ENCODE results near the gene SMURF2.

DNA sequence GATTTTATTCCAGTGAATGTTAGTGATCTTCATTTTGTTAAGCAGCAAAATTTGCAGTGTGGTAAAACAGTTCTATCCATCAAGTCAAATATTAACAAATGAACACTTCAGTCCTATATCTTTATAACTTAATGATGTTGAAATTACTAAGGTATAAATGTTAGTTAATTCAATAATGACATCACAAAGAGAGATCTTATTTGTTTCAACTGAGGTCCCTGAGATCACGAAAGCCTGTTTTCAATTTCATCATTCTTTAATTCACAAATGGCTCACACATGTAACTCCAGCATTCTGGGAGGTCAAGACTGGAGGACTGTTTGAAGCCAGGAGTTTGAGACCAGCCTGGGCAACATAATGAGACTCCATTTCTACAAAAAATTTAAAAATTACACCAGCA lies 13.9 kb downstream of the SMURF2 start:
- TF ChIP-seq, protein P1, sequence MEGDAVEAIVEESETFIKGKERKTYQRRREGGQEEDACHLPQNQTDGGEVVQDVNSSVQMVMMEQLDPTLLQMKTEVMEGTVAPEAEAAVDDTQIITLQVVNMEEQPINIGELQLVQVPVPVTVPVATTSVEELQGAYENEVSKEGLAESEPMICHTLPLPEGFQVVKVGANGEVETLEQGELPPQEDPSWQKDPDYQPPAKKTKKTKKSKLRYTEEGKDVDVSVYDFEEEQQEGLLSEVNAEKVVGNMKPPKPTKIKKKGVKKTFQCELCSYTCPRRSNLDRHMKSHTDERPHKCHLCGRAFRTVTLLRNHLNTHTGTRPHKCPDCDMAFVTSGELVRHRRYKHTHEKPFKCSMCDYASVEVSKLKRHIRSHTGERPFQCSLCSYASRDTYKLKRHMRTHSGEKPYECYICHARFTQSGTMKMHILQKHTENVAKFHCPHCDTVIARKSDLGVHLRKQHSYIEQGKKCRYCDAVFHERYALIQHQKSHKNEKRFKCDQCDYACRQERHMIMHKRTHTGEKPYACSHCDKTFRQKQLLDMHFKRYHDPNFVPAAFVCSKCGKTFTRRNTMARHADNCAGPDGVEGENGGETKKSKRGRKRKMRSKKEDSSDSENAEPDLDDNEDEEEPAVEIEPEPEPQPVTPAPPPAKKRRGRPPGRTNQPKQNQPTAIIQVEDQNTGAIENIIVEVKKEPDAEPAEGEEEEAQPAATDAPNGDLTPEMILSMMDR (conservative IDR thresholded peaks at IDR 0.05; ENCODE audit: low read depth, low read length) = no peak
- no peak for TF ChIP-seq EZH2 (IDR thresholded peaks at IDR 0.05; ENCODE audit: borderline replicate concordance, low read depth, low read length, poor library complexity, severe bottlenecking)

All from A673 (cell line).